Measurements from ENCODE around the gene AHCTF1.
A peak's percentile ranks its signal among the peaks of the same experiment; 100 is the strongest.
"Not testable (repeated sequence)": the region's sequence is repeated elsewhere in the genome, so short reads cannot be mapped to it uniquely, and the experiment has no call there.

Gene AHCTF1

GRCh38 chr1:246828818-246829217, 102.9 kb downstream of the AHCTF1 start:
- ATAC-seq (no peak), DNase-seq (no peak)
- no peaks in the 10 kb centered on the region for H3K4me1 Mint-ChIP-seq
- peaks cover 14% of the 10 kb centered on the region for H3K27me3 Mint-ChIP-seq
- H3K9me3 Mint-ChIP-seq: peaks cover 6 to 16% of the 10 kb centered on the region in 2 donors
- no peak overlapping the region for H3K27ac Mint-ChIP-seq
- H3K4me3 Mint-ChIP-seq: no peak overlapping the region

GRCh38 chr1:246827396-246827795, 104.4 kb downstream of the AHCTF1 start:
- H3K27ac Mint-ChIP-seq: no peak overlapping the region
- H3K27me3 Mint-ChIP-seq: peaks cover 17% of the 10 kb centered on the region
- no peaks in the 10 kb centered on the region for H3K4me1 Mint-ChIP-seq
- no peak overlapping the region for H3K4me3 Mint-ChIP-seq
- DNase-seq (no peak), ATAC-seq (no peak)
- peaks cover 6 to 16% of the 10 kb centered on the region in 2 donors for H3K9me3 Mint-ChIP-seq

GRCh38 chr1:246825557-246826175, 106.1 kb downstream of the AHCTF1 start:
- DNase-seq (no peak), ATAC-seq (no peak)
- Mint-ChIP-seq H3K27ac (no peak overlapping the region), H3K27me3 (peaks cover 15% of the 10 kb centered on the region), H3K4me3 (no peak overlapping the region), H3K4me1 (peaks cover 13% of the 10 kb centered on the region), H3K9me3 (peaks cover 6 to 16% of the 10 kb centered on the region in 2 donors)

- no peak overlapping the region for H3K4me3 Mint-ChIP-seq
- H3K27me3 Mint-ChIP-seq: peaks cover 22% of the 10 kb centered on the region
- H3K27ac Mint-ChIP-seq: no peak overlapping the region
- peaks cover 16% of the 10 kb centered on the region for H3K4me1 Mint-ChIP-seq
- DNase-seq (no peak), ATAC-seq (no peak)
- peaks cover 6 to 9% of the 10 kb centered on the region in 2 donors for H3K9me3 Mint-ChIP-seq
Measured at GRCh38 chr1:246824541-246824940, 107.2 kb downstream of the AHCTF1 start.

- not testable (repeated sequence) for DNase-seq, ATAC-seq, H3K27ac Mint-ChIP-seq, H3K9me3 Mint-ChIP-seq, H3K4me3 Mint-ChIP-seq
- peaks cover 27% of the 10 kb centered on the region for H3K27me3 Mint-ChIP-seq
- H3K4me1 Mint-ChIP-seq: peaks cover 16% of the 10 kb centered on the region
Measured at GRCh38 chr1:246822154-246822553, 109.6 kb downstream of the AHCTF1 start.

GRCh38 chr1:246820666-246821065, 111.1 kb downstream of the AHCTF1 start:
- Mint-ChIP-seq H3K27me3 (peaks cover 27% of the 10 kb centered on the region), H3K4me1 (peaks cover 20% of the 10 kb centered on the region), H3K9me3 (peaks cover 13 to 15% of the 10 kb centered on the region in 2 donors), H3K4me3 (no peak overlapping the region), H3K27ac (no peak overlapping the region)
- ATAC-seq: no peak
- DNase-seq: no peak

- H3K27ac Mint-ChIP-seq, DNase-seq, H3K4me3 Mint-ChIP-seq: not testable (repeated sequence)
- peaks cover 13 to 15% of the 10 kb centered on the region in 2 donors for H3K9me3 Mint-ChIP-seq
- peak; percentile 64 for ATAC-seq
- peaks cover 23% of the 10 kb centered on the region for H3K4me1 Mint-ChIP-seq
- H3K27me3 Mint-ChIP-seq: peaks cover 51% of the 10 kb centered on the region
Measured at GRCh38 chr1:246817778-246818177, 114.0 kb downstream of the AHCTF1 start.

- DNase-seq: no peak
- no peak for ATAC-seq
- peaks cover 13 to 15% of the 10 kb centered on the region in 2 donors for H3K9me3 Mint-ChIP-seq
- H3K4me3 Mint-ChIP-seq: no peak overlapping the region
- H3K27ac Mint-ChIP-seq: peak overlapping the region in 1 of 2 donors; percentile 59
- H3K27me3 Mint-ChIP-seq: peaks cover 37% of the 10 kb centered on the region
- peaks cover 12% of the 10 kb centered on the region for H3K4me1 Mint-ChIP-seq
Measured at GRCh38 chr1:246815693-246816270, 116.0 kb downstream of the AHCTF1 start.

- H3K9me3 Mint-ChIP-seq: peaks cover 13 to 15% of the 10 kb centered on the region in 2 donors
- no peak for ATAC-seq
Measured at GRCh38 chr1:246814890-246815289, 116.9 kb downstream of the AHCTF1 start.

GRCh38 chr1:246813325-246813724, 118.4 kb downstream of the AHCTF1 start:
- peaks cover 25% of the 10 kb centered on the region for H3K27me3 Mint-ChIP-seq
- not testable (repeated sequence) for DNase-seq

More at GRCh38 chr1:246814890-246815289, 116.9 kb downstream of the AHCTF1 start:
- H3K4me1 Mint-ChIP-seq: peaks cover 7% of the 10 kb centered on the region
- H3K27ac Mint-ChIP-seq: no peak overlapping the region
- no peak overlapping the region for H3K4me3 Mint-ChIP-seq
- H3K27me3 Mint-ChIP-seq: peaks cover 31% of the 10 kb centered on the region
- no peak for DNase-seq

GRCh38 chr1:246811985-246812384, 119.8 kb downstream of the AHCTF1 start:
- H3K27me3 Mint-ChIP-seq: peaks cover 25% of the 10 kb centered on the region
- ATAC-seq (no peak), DNase-seq (no peak)
- no peak overlapping the region for H3K27ac Mint-ChIP-seq
- H3K4me3 Mint-ChIP-seq: no peak overlapping the region
- peaks cover 4 to 7% of the 10 kb centered on the region in 2 donors for H3K9me3 Mint-ChIP-seq
- peaks cover 7% of the 10 kb centered on the region for H3K4me1 Mint-ChIP-seq

More at GRCh38 chr1:246813325-246813724, 118.4 kb downstream of the AHCTF1 start:
- H3K27ac Mint-ChIP-seq, H3K4me1 Mint-ChIP-seq, H3K4me3 Mint-ChIP-seq, ATAC-seq: not testable (repeated sequence)
- peaks cover 13 to 15% of the 10 kb centered on the region in 2 donors for H3K9me3 Mint-ChIP-seq

- Mint-ChIP-seq H3K4me3 (no peak overlapping the region), H3K9me3 (no peaks in the 10 kb centered on the region), H3K27me3 (peaks cover 14% of the 10 kb centered on the region), H3K27ac (no peak overlapping the region), H3K4me1 (no peaks in the 10 kb centered on the region)
- DNase-seq: no peak
- ATAC-seq: no peak
Measured at GRCh38 chr1:246809473-246809872, 122.3 kb downstream of the AHCTF1 start.

- DNase-seq (no peak), ATAC-seq (no peak)
- Mint-ChIP-seq H3K9me3 (no peaks in the 10 kb centered on the region), H3K27me3 (no peaks in the 10 kb centered on the region), H3K4me1 (no peaks in the 10 kb centered on the region), H3K4me3 (no peak overlapping the region), H3K27ac (no peak overlapping the region)
Measured at GRCh38 chr1:246805135-246805716, 126.5 kb downstream of the AHCTF1 start.

GRCh38 chr1:246803883-246804282, 127.9 kb downstream of the AHCTF1 start:
- Mint-ChIP-seq H3K27ac (no peak overlapping the region), H3K27me3 (no peaks in the 10 kb centered on the region), H3K9me3 (no peaks in the 10 kb centered on the region), H3K4me3 (no peak overlapping the region), H3K4me1 (no peaks in the 10 kb centered on the region)
- no peak for DNase-seq
- no peak for ATAC-seq

GRCh38 chr1:246803373-246803772, 128.4 kb downstream of the AHCTF1 start:
- ATAC-seq (no peak), DNase-seq (no peak)
- no peak overlapping the region for H3K27ac Mint-ChIP-seq
- no peaks in the 10 kb centered on the region for H3K27me3 Mint-ChIP-seq
- no peaks in the 10 kb centered on the region for H3K9me3 Mint-ChIP-seq
- no peak overlapping the region for H3K4me3 Mint-ChIP-seq
- no peaks in the 10 kb centered on the region for H3K4me1 Mint-ChIP-seq
